AG04449 (cell line): ENCODE measurements around the gene TIE1.

Experiments
- CTCF ChIA-PET: fragments of 350-600 bp; formaldehyde crosslinking; extraction: SDS; loops from one replicate; lab custom pipeline; 2021; ENCODE audit warnings: antibody characterized with exemption; lab: Yijun Ruan, JAX
- POLR2A ChIA-PET: fragments of 400-600, 350-600 bp; formaldehyde crosslinking; extraction: SDS; loops from one replicate; lab custom pipeline; 2020; ENCODE audit warnings: antibody characterized with exemption, inconsistent platforms; lab: Yijun Ruan, JAX
- DNase-seq: peaks from one replicate; pipeline ENCODE4 v3.0.0-alpha.2; 2010; ENCODE audit warnings: low read depth, low spot score
- H3K4me3 ChIP-seq: 2 replicates; pipeline ENCODE4 v1.5.1; 2011; ENCODE audit warnings: low read depth, mild to moderate bottlenecking, control low read depth, low read length
- CTCF ChIP-seq: IDR thresholded peaks from one replicate; pipeline ENCODE4 v1.5.1; 2011; ENCODE audit warnings: mild to moderate bottlenecking, moderate library complexity, low read length, control low read depth, inconsistent platforms; ENCODE audit not compliant: insufficient read depth; ENCODE audit errors: missing control alignments

TIE1 gene

GRCh38 chr1:43296207-43296606 lies 4.6 kb upstream of the TIE1 start:
- no peak for TF ChIP-seq CTCF
- no peak for DNase-seq
- ChIA-PET POLR2A (interaction anchor here (0.9 kb wide), 1 partner anchor 17 kb away, joined by 3 read pairs; no protein-coding TSS in a partner anchor), CTCF (no interaction called here)
- H3K4me3 ChIP-seq: no peak overlapping the region

GRCh38 chr1:43298055-43298454 lies 2.7 kb upstream of the TIE1 start:
- DNase-seq: no peak
- POLR2A ChIA-PET: interaction anchor here (0.7 kb wide), 1 partner anchor 10 kb away, joined by 3 read pairs; no protein-coding TSS in a partner anchor
- no peak for TF ChIP-seq CTCF

GRCh38 chr1:43299101-43299500 lies 1.7 kb upstream of the TIE1 start:
- ChIA-PET CTCF (no interaction called here), POLR2A (no interaction called here)

More at GRCh38 chr1:43298055-43298454, 2.7 kb upstream of the TIE1 start:
- CTCF ChIA-PET: no interaction called here
- no peak overlapping the region for H3K4me3 ChIP-seq

GRCh38 chr1:43302201-43302600 lies 1.4 kb downstream of the TIE1 start:
- no peak for TF ChIP-seq CTCF
- POLR2A ChIA-PET: no interaction called here
- no peak for DNase-seq
- no peak overlapping the region for H3K4me3 ChIP-seq
- CTCF ChIA-PET: no interaction called here

More at GRCh38 chr1:43299101-43299500, 1.7 kb upstream of the TIE1 start:
- no peak for TF ChIP-seq CTCF
- H3K4me3 ChIP-seq: no peak overlapping the region
- no peak for DNase-seq

- H3K4me3 ChIP-seq: no peak overlapping the region
- ChIA-PET CTCF (no interaction called here), POLR2A (no interaction called here)
- no peak for TF ChIP-seq CTCF
- no peak for DNase-seq
These were observed 2.1 kb downstream of the TIE1 start for GRCh38 chr1:43302721-43303470.

- TF ChIP-seq CTCF: no peak
- CTCF ChIA-PET: no interaction called here
- POLR2A ChIA-PET: no interaction called here
- DNase-seq: no peak
- no peak overlapping the region for H3K4me3 ChIP-seq
These were observed 2.9 kb downstream of the TIE1 start for GRCh38 chr1:43303471-43304313.
